ENCODE results near the gene CBFA2T2. TPM values are rescaled to one million over a fixed set of nuclear protein-coding genes. Genes with fewer than 3 reads are reported as not detected.

Gene CBFA2T2
- total and polyA plus RNA-seq, 2 donors (not counting 1 experiment from before 2014, with no cell fraction given) = 26.9 to 30.0 TPM

- no peaks in the 10 kb centered on the region for H3K27me3 ChIP-seq (replicated peaks in 1 of 4; ENCODE audit: control extremely low read depth in 1 of 4, control insufficient read depth in 3 of 4, insufficient read depth in 4 of 4, low read length in 3 of 4)
- no peaks in the 10 kb centered on the region for H3K79me2 ChIP-seq (ENCODE audit: control insufficient read depth, insufficient read depth, low read length)
- H3K9ac ChIP-seq (ENCODE audit: low read length) = peak overlapping the region; percentile 28
- ATAC-seq (ENCODE audit: low read depth) = peak; percentile 54
- no peaks in the 10 kb centered on the region for H4K20me1 ChIP-seq (ENCODE audit: control insufficient read depth, insufficient read depth, low read length, poor library complexity, severe bottlenecking)
- intact Hi-C loops (cut with micrococcal nuclease) = no loop called here
- ChIA-PET CTCF (interaction anchor here (0.8 to 1.4 kb wide), 4 partner anchors 52 to 203 kb away, joined by 3 to 4 read pairs (median 3); no protein-coding TSS in a partner anchor), POLR2A (interaction anchor here (0.6 to 0.7 kb wide), 3 partner anchors 25 to 266 kb away, joined by 3 to 7 read pairs (median 4); no protein-coding TSS in a partner anchor)
- no peak for DNase-seq
- H3K9me3 ChIP-seq (ENCODE audit: control extremely low read depth in 1 of 3, control insufficient read depth in 2 of 3, insufficient read depth in 1 of 3, low read length in 2 of 3) = peaks cover 0 to 6% (median 0%) of the 10 kb centered on the region in 3 donors
- Mint-ChIP-seq H3K27me3 (no peaks in the 10 kb centered on the region), H3K9me3 (ENCODE audit: insufficient read depth) (no peaks in the 10 kb centered on the region), H3K4me1 (peaks cover 23% of the 10 kb centered on the region), H3K4me3 (peak overlapping the region; percentile 30), H3K27ac (peak overlapping the region; percentile 82)
- 78% methylated on average over 2 of the region's 9 CpGs for WGBS (ENCODE audit: insufficient coverage)
- no peaks in the 10 kb centered on the region for H3K36me3 ChIP-seq (replicated peaks in 1 of 2; ENCODE audit: control extremely low read depth in 1 of 2, control insufficient read depth in 1 of 2, extremely low read depth in 1 of 2, insufficient read depth in 2 of 2, low read length in 1 of 2)
- peak overlapping the region; percentile 63 for H3K4me2 ChIP-seq (replicated peaks; ENCODE audit: low read depth, low read length, poor library complexity, severe bottlenecking)
- H3K27ac ChIP-seq (ENCODE audit: low read length in 2 of 2) = peak overlapping the region; percentile 50 to 60
- peak overlapping the region in 1 of 5 experiments; percentile 49 for H3K4me3 ChIP-seq (ENCODE audit: control extremely low read depth in 1 of 5, extremely low read depth in 1 of 5, insufficient read depth in 1 of 5, low read depth in 2 of 5, low read length in 4 of 5)
- TF ChIP-seq CTCF (IDR thresholded peaks at IDR 0.05) = no peak
- TF ChIP-seq EZH2 (IDR thresholded peaks at IDR 0.05; ENCODE audit: borderline replicate concordance, insufficient read depth, low read depth, low read length, poor library complexity, severe bottlenecking) = no peak
- peaks cover 24 to 28% of the 10 kb centered on the region in 2 donors for H3K4me1 ChIP-seq (ENCODE audit: control insufficient read depth in 2 of 2, insufficient read depth in 2 of 2, low read length in 2 of 2)
- H2AFZ ChIP-seq (ENCODE audit: insufficient read depth, low read depth, low read length, poor library complexity, severe bottlenecking) = peak overlapping the region; percentile 1
These were observed 24.2 kb upstream of the CBFA2T2 start for GRCh38 chr20:33465481-33466302.

- DNase-seq (peak; percentile 62), ATAC-seq (ENCODE audit: low read depth) (peak; percentile 61)
- Mint-ChIP-seq H3K9me3 (ENCODE audit: insufficient read depth) (no peaks in the 10 kb centered on the region), H3K4me1 (peaks cover 23% of the 10 kb centered on the region), H3K27ac (peak overlapping the region; percentile 82), H3K27me3 (no peaks in the 10 kb centered on the region), H3K4me3 (peak overlapping the region; percentile 30)
- H3K4me3 ChIP-seq (ENCODE audit: control extremely low read depth in 1 of 5, extremely low read depth in 1 of 5, insufficient read depth in 1 of 5, low read depth in 2 of 5, low read length in 4 of 5) = peak overlapping the region in 1 of 5 experiments; percentile 49
- H3K9ac ChIP-seq (ENCODE audit: low read length) = peak overlapping the region; percentile 28
- TF ChIP-seq CTCF (IDR thresholded peaks at IDR 0.05) = no peak
- no peak for TF ChIP-seq EZH2 (IDR thresholded peaks at IDR 0.05; ENCODE audit: borderline replicate concordance, insufficient read depth, low read depth, low read length, poor library complexity, severe bottlenecking)
- peaks cover 0 to 6% (median 0%) of the 10 kb centered on the region in 3 donors for H3K9me3 ChIP-seq (ENCODE audit: control extremely low read depth in 1 of 3, control insufficient read depth in 2 of 3, insufficient read depth in 1 of 3, low read length in 2 of 3)
- POLR2A ChIA-PET = interaction anchor here (0.6 to 0.7 kb wide), 4 partner anchors 24 to 267 kb away, joined by 3 to 7 read pairs (median 4); no protein-coding TSS in a partner anchor
- H2AFZ ChIP-seq (ENCODE audit: insufficient read depth, low read depth, low read length, poor library complexity, severe bottlenecking) = peak overlapping the region; percentile 1
- H3K36me3 ChIP-seq (replicated peaks in 1 of 2; ENCODE audit: control extremely low read depth in 1 of 2, control insufficient read depth in 1 of 2, extremely low read depth in 1 of 2, insufficient read depth in 2 of 2, low read length in 1 of 2) = no peaks in the 10 kb centered on the region
- no peaks in the 10 kb centered on the region for H3K79me2 ChIP-seq (ENCODE audit: control insufficient read depth, insufficient read depth, low read length)
- peak overlapping the region; percentile 63 for H3K4me2 ChIP-seq (replicated peaks; ENCODE audit: low read depth, low read length, poor library complexity, severe bottlenecking)
- peaks cover 24 to 25% of the 10 kb centered on the region in 2 donors for H3K4me1 ChIP-seq (ENCODE audit: control insufficient read depth in 2 of 2, insufficient read depth in 2 of 2, low read length in 2 of 2)
- H4K20me1 ChIP-seq (ENCODE audit: control insufficient read depth, insufficient read depth, low read length, poor library complexity, severe bottlenecking) = no peaks in the 10 kb centered on the region
- no peaks in the 10 kb centered on the region for H3K27me3 ChIP-seq (replicated peaks in 1 of 4; ENCODE audit: control extremely low read depth in 1 of 4, control insufficient read depth in 3 of 4, insufficient read depth in 4 of 4, low read length in 3 of 4)
- CTCF ChIA-PET = interaction anchor here (0.8 to 1.4 kb wide), 4 partner anchors 53 to 202 kb away, joined by 3 to 4 read pairs (median 3); no protein-coding TSS in a partner anchor
- 0% methylated on average over 1 of the region's 3 CpGs for WGBS (ENCODE audit: insufficient coverage)
- H3K27ac ChIP-seq (ENCODE audit: low read length in 2 of 2) = peak overlapping the region in 1 of 2 donors; percentile 60
- intact Hi-C loops (cut with micrococcal nuclease) = no loop called here
These were observed 23.6 kb upstream of the CBFA2T2 start for GRCh38 chr20:33466303-33466646.

All from B cell (primary cell).